Esophagus muscularis mucosa (tissue), 4 donors: ENCODE measurements around the gene UNC13C.

Experiments used
- EP300 ChIP-seq: sonication (generic); formaldehyde crosslinking; IDR thresholded peaks from one replicate; pipeline ENCODE4 v1.6.1; 2017; ENCODE audit warnings: antibody characterized with exemption
- POLR2A ChIP-seq: fragments of 450-650 bp; IDR thresholded peaks from one replicate; pipeline ENCODE4 v1.6.1; 2017; ENCODE audit warnings: antibody characterized with exemption, moderate library complexity, mild to moderate bottlenecking, low read depth
- POLR2AphosphoS5 ChIP-seq, 2 donors: sonication (generic); formaldehyde crosslinking; IDR thresholded peaks; one replicate each; pipeline ENCODE4 v1.6.1; 2017; ENCODE audit warnings: antibody characterized with exemption in 2 of 2
- TF ChIP-seq, protein P1 (sequence below), 3 experiments: fragments of 200-600 bp in 2 of 3; fragments of 450-650 bp in 1 of 3; sonication (generic) in 2 of 3; IDR thresholded peaks; one replicate each; pipeline ENCODE4 v1.5.1; 2017 to 2019; ENCODE audit warnings: antibody characterized with exemption in 3 of 3, mild to moderate bottlenecking in 2 of 3, moderate library complexity in 1 of 3

DNA sequence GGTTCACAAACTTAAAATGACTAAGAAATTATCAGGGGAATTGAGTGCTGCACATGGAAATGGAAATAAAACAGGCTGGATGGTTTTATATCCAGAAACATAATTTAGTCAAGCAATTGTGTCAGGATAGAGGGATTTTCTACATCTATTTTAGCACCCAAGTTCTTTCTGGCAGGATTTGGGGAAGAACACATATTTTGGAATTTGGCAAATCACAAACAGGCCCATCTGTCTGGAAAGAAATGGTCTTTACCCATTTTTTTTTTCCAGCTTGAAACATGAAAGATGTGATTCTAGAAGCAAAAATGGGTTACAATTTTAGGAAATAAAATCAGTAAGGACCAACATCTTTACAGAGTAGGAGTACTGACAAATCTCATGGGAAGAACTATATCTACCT lies 14.4 kb upstream of the UNC13C start:
- TF ChIP-seq POLR2A, result no peak
- TF ChIP-seq, protein P1, sequence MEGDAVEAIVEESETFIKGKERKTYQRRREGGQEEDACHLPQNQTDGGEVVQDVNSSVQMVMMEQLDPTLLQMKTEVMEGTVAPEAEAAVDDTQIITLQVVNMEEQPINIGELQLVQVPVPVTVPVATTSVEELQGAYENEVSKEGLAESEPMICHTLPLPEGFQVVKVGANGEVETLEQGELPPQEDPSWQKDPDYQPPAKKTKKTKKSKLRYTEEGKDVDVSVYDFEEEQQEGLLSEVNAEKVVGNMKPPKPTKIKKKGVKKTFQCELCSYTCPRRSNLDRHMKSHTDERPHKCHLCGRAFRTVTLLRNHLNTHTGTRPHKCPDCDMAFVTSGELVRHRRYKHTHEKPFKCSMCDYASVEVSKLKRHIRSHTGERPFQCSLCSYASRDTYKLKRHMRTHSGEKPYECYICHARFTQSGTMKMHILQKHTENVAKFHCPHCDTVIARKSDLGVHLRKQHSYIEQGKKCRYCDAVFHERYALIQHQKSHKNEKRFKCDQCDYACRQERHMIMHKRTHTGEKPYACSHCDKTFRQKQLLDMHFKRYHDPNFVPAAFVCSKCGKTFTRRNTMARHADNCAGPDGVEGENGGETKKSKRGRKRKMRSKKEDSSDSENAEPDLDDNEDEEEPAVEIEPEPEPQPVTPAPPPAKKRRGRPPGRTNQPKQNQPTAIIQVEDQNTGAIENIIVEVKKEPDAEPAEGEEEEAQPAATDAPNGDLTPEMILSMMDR (IDR thresholded peaks at IDR 0.05), result no peak
- TF ChIP-seq POLR2AphosphoS5 (IDR thresholded peaks at IDR 0.05), result no peak
- TF ChIP-seq EP300, result no peak
